BJ (cell line): ENCODE measurements around the gene LRRK2. TPM values are rescaled to one million over a fixed set of nuclear protein-coding genes. Genes with fewer than 3 reads are reported as not detected.
"Not testable (repeated sequence)": the region's sequence is repeated elsewhere in the genome, so short reads cannot be mapped to it uniquely, and the experiment has no call there.

Experiments
- CTCF ChIA-PET: fragments of 350-600 bp; formaldehyde crosslinking; extraction: SDS; loops from one replicate; lab custom pipeline; 2021; ENCODE audit warnings: antibody characterized with exemption, inconsistent platforms; lab: Yijun Ruan, JAX
- POLR2A ChIA-PET: fragments of 300-600 bp; sonication (Branson Sonifier 250); formaldehyde crosslinking; extraction: SDS; loops from one replicate; lab custom pipeline; 2021; ENCODE audit warnings: antibody characterized with exemption; lab: Charles Lee
- DNase-seq: peaks from one replicate; pipeline ENCODE4 v3.0.0-alpha.2; 2011; ENCODE audit warnings: low read depth
- H3K27me3 ChIP-seq: 2 replicates; pipeline ENCODE4 v1.6.0; 2011; ENCODE audit warnings: low read length; ENCODE audit not compliant: control insufficient read depth, insufficient read depth
- H3K36me3 ChIP-seq: 2 replicates; pipeline ENCODE4 v1.5.1; 2011; ENCODE audit warnings: low read length; ENCODE audit not compliant: control insufficient read depth, insufficient read depth
- H3K4me3 ChIP-seq: 2 replicates; pipeline ENCODE4 v1.5.1; 2011; ENCODE audit warnings: low read depth, mild to moderate bottlenecking, control low read depth, low read length
- polyA plus RNA-seq: library from polyadenylated mRNA; depleted of rRNA; stranded (reverse); fragments of >200 nt; gene quantifications from 2 replicates; pipeline ENCODE4 v1.2.3, GENCODE V29; 2011
- TF ChIP-seq, protein P1 (sequence below): IDR thresholded peaks from 2 replicates; pipeline ENCODE4 v1.5.1; 2011; ENCODE audit warnings: low read depth, mild to moderate bottlenecking, control low read depth, inconsistent platforms, low read length, moderate library complexity; ENCODE audit not compliant: insufficient read depth

Gene LRRK2
- polyA plus RNA-seq, 1 experiment = 1.5 TPM

DNA sequence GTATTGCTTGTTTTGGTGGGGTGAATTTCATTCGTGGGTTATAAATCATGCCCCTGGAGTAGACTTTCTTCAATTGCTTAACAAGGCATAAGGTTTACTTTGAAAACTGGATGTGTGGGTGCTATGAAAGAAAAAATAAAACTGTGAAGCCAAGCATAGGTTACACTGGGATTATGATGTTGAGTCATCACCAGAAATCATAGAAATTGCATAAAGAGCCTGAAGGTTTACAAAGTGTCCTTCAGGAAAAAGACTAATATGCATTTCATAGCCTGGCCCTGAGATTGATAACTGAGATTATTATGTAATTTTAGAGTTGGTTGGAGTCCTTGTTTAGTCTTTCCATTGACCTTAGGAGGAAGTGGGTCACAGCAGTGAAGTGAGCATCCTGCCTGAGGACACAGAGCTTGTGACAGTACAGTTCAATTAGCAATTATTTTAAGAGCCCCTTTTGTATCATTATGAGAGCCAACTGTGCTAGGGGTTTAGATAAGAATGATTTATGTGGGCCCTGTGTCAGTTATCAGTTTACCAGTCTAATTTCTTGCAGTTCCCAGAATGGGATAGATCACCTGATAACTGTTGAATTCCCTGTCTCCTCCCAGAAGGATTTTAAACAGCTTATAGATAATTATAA is 13.6 kb downstream of the LRRK2 start:
- ChIA-PET CTCF (interaction anchor here (2.1 kb wide), 1 partner anchor 10 kb away, joined by 5 read pairs; no protein-coding TSS in a partner anchor), POLR2A (no interaction called here)
- TF ChIP-seq, protein P1, sequence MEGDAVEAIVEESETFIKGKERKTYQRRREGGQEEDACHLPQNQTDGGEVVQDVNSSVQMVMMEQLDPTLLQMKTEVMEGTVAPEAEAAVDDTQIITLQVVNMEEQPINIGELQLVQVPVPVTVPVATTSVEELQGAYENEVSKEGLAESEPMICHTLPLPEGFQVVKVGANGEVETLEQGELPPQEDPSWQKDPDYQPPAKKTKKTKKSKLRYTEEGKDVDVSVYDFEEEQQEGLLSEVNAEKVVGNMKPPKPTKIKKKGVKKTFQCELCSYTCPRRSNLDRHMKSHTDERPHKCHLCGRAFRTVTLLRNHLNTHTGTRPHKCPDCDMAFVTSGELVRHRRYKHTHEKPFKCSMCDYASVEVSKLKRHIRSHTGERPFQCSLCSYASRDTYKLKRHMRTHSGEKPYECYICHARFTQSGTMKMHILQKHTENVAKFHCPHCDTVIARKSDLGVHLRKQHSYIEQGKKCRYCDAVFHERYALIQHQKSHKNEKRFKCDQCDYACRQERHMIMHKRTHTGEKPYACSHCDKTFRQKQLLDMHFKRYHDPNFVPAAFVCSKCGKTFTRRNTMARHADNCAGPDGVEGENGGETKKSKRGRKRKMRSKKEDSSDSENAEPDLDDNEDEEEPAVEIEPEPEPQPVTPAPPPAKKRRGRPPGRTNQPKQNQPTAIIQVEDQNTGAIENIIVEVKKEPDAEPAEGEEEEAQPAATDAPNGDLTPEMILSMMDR = no peak
- DNase-seq = no peak
- Histone ChIP-seq H3K4me3 (no peak overlapping the region), H3K36me3 (no peaks in the 10 kb centered on the region), H3K27me3 (no peaks in the 10 kb centered on the region)

DNA sequence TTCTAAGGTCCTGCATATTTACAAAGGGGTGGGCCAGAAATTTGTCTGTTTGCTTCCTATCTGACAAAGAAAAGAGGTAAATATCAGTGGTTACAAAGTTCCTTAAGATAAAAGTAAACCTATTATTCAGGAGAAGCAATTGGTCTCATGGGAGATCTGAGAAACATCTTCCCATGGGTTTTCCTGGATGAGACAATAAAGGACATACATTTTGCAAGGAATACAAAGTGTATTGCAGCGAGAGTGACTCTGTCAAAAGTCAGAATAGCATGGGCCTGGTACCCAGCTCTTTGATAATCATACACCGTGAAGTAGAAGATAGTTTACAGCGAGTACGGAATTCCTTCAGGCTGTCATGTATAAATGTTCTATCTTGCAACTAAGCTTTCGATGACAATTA is 14.2 kb downstream of the LRRK2 start:
- DNase-seq = no peak
- POLR2A ChIA-PET = no interaction called here
- H3K27me3 ChIP-seq = no peaks in the 10 kb centered on the region
- CTCF ChIA-PET = interaction anchor here (2.1 kb wide), 1 partner anchor 11 kb away, joined by 5 read pairs; no protein-coding TSS in a partner anchor
- TF ChIP-seq, protein P1 = no peak
- no peaks in the 10 kb centered on the region for H3K36me3 ChIP-seq
- no peak overlapping the region for H3K4me3 ChIP-seq

DNA sequence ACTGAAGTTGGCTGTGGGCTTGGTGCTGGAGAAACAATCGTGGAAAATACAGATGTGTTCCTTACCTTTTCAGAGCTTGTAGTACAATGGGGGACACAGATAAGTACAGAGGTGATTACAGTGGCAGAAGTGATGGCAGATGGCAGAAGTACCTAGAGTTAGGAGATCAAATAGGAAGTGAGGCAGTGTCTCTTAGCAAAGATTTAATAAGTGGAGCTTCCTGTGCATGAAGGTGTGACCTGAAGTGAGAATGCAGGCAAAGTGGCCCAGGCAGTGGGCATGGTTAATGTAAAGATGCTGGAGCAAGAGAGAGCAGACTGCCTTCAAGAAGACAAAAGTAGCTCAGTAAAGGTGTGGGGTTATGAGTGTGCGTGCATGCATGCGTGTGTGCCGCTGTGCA is 16.0 kb downstream of the LRRK2 start:
- CTCF ChIA-PET = interaction anchor here (1.7 kb wide), 1 partner anchor 23 kb away, joined by 4 read pairs; no protein-coding TSS in a partner anchor
- H3K27me3 ChIP-seq = no peaks in the 10 kb centered on the region
- no peak for DNase-seq
- H3K36me3 ChIP-seq = no peaks in the 10 kb centered on the region
- POLR2A ChIA-PET = no interaction called here
- H3K4me3 ChIP-seq = no peak overlapping the region
- TF ChIP-seq, protein P1 = no peak

DNA sequence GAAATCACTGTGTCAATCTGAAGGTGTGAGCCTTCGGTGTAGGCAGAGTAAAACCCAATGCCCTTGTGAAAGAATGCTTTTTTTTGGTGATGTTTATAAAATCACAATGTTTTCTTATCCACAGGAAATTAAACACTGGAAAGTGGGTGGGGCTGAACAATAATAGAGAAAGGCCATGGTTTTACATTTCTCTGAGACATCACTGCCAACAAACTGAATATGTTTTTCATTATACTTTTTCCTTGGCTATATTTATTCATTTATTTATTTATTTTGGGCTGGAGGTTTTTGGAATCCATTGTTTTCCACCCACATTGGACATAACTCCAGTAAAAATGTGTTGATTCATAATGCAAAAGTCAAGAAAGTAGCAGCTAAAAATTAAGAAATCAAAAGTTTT is 16.9 kb downstream of the LRRK2 start:
- DNase-seq = no peak

DNA sequence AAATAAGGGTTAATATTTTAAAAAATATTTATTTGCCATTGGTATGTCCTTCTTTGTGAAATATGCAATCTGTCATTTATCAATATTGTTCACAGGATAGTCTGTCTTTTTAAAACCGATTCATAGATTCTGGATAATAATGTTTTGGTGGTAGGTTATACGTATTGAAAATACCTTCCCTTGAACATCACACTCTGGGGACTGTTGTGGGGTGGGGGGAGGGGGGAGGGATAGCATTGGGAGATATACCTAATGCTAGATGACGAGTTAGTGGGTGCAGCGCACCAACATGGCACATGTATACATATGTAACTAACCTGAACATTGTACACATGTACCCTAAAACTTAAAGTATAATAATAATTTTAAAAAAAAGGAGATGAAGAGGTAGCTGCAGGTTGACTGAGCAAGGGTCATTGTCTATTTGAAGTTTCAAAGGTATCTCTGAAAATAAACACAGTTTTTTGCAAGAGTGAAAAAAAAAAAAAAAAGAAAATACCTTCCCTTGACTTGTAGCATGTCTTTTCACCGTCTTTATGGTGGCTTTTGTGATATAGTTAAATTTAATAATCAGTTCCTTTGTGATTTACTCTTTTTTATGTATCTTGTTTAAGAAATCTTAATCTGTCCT is 19.8 kb downstream of the LRRK2 start:
- CTCF ChIA-PET, DNase-seq, H3K4me3 ChIP-seq, H3K36me3 ChIP-seq, POLR2A ChIA-PET, H3K27me3 ChIP-seq: not testable (repeated sequence)

More for the DNA sequence above, 16.9 kb downstream of the LRRK2 start:
- TF ChIP-seq, protein P1 = no peak
- Histone ChIP-seq H3K27me3 (no peaks in the 10 kb centered on the region), H3K4me3 (no peak overlapping the region), H3K36me3 (no peaks in the 10 kb centered on the region)
- CTCF ChIA-PET = interaction anchor here (1.7 kb wide), 1 partner anchor 22 kb away, joined by 4 read pairs; no protein-coding TSS in a partner anchor
- POLR2A ChIA-PET = no interaction called here
